GM18520 (cell line): ENCODE data around the gene ORAI2.
"Not testable (repeated sequence)": the region's sequence is repeated elsewhere in the genome, so short reads cannot be mapped to it uniquely, and the experiment has no call there.

Source experiments
- ATAC-seq: cut with Tn5 transposase; IDR thresholded peaks from one replicate; pipeline ENCODE4 v1.9.1; 2021; ENCODE audit not compliant: unreplicated experiment

The ORAI2 gene

DNA sequence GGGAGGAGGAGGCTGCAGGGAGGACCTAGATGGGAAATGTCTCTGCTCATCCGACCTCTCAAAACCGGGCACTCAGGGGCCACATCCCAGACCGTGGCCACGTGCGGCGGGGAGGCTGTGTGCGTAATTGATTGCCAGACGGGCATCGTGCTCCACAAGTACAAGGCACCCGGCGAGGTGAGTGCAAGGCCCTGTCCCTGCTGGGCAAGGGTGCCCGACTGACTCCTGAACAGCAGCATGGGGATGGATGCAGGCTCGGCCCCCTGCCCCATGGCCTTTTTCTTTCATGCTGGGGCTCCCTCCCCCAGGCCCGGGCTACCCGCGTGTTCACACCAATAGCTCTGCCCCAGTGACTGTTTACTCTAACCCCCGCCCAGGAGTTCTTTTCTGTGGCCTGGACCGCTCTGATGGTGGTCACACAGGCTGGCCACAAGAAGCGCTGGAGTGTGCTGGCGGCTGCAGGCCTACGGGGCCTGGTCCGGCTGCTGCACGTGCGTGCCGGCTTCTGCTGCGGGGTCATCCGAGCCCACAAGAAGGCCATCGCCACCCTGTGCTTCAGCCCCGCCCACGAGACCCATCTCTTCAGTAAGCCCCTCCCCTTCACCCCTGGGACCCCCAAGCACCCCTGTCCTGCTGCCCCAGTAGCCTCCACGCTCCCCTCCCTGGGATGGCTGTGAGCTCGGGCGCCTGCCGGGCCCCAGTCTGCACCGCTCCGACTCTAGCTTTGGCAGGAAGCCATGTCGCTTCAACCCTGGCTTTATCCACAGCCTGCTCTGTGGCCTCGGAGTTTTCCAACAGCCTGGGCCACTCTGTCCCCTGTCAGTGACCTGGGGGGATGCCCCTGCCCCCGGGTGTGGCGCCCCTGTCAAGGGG lies 35.3 kb downstream of the ORAI2 start:
- ATAC-seq = no peak

- ATAC-seq = no peak
Observed at GRCh38 chr7:102469351-102469971, 36.1 kb downstream of the ORAI2 start.

- no peak for ATAC-seq
Observed at GRCh38 chr7:102469972-102470825, 36.8 kb downstream of the ORAI2 start.

- no peak for ATAC-seq
Observed at GRCh38 chr7:102471791-102472125, 38.4 kb downstream of the ORAI2 start.

DNA sequence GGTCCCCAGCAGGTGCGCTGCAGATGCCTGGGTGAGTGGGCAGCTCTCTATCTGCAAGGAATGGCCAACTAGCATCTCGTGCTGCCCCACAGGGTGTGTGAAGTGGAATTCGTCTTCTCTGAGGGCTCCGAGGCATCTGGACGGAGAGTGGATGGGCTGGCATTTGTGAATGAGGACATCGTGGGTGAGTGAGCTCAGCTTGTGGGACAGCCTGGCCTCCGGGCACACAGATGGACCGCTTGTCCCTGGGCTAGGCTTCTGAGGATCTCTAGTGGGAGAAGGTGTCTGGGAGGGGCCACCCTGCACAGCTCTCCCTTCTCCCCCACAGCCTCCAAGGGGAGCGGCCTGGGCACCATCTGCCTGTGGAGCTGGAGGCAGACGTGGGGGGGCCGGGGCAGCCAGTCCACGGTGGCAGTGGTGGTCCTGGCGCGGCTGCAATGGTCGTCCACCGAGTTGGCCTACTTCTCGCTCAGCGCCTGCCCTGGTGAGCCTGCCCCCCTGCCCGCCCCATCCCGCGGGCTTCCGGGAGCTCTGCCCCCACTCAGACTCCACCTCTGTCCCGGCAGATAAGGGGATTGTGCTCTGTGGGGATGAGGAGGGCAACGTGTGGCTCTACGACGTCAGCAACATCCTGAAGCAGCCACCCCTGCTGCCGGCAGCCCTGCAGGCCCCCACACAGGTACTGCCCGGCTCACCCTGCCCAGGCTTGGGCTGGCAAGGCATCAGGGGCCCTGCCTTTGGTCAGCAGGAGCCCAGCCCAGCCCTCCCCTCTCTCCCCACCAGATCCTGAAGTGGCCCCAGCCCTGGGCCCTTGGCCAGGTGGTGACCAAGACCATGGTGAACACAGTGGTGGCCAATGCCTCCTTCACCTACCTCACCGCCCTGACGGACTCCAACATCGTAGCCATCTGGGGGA lies 39.0 kb downstream of the ORAI2 start:
- ATAC-seq = no peak

- ATAC-seq = no peak
Observed at GRCh38 chr7:102473271-102473991, 40.1 kb downstream of the ORAI2 start.

GRCh38 chr7:102474116-102474515 lies 40.7 kb downstream of the ORAI2 start:
- not testable (repeated sequence) for ATAC-seq

GRCh38 chr7:102474736-102475435 lies 41.5 kb downstream of the ORAI2 start:
- ATAC-seq = not testable (repeated sequence)

DNA sequence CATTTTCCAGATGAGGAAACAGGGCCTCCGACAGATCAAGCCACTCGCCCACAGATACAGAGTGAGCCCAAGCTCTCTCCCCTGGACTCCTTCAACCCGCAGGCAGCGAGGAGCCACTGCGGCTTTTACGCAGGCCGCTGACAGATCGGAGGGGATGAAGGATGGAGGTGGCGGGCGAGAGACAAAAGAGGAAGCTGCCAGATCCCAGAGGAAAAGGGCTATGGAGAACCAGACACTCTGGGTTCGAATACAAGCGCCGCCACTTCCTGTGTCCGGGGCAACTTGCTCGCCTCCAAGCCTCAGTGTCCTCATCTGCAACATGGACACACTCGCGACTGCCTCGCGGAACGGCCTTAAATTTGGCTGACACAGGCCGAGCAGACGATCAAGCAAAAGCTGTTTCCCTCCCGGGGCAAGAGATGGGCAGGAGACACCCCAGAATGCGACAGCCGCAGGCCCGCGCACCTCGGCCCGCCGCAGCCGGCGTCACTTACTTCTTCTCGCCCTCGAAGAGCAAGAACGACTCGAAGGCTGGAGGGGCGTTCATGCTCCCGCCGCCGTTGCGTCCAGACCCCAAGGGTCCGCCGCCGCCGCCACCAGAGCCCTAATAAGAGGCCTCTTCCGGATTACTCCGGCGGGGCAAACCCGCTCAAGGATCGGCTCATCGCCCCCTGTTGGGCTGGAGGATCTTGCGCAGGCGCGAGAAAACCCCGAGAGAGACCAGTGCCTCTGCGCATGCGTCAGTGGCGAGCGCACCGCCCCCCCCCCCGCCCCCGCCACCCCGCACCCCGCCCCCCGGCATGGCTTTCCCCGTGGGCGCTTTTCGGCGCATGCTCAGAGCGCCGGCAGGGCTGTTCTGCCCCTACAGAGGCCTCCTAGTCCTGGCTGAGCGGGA lies 45.2 kb downstream of the ORAI2 start, which contains the start of gene POLR2J:
POLR2J (minus strand) TSS at position 609 of the 895 bp plus-strand sequence; CDS start at position 547, 62 bp downstream.
- peak; percentile 66 for ATAC-seq

DNA sequence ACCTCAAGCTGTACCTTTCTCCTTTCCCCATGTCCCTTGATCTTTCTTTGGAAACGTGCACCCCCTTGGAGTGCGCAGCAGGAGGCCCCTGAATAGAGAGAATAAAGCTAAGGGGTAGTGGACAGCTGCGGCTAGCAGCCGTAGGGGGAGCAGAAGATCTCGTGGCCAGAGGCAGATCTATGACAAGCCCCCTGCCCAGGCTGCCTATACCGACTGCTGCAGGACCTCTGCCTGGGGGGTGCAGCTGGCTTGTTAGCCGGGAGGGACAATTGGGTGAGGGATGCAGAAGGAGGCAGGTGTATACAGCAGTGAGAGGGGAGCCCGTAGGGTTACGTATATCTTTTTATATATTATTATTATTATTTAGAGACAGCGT lies 45.8 kb downstream of the ORAI2 start:
- ATAC-seq = peak; percentile 19

GRCh38 chr7:102479982-102480637 lies 46.7 kb downstream of the ORAI2 start:
- ATAC-seq = not testable (repeated sequence)

DNA sequence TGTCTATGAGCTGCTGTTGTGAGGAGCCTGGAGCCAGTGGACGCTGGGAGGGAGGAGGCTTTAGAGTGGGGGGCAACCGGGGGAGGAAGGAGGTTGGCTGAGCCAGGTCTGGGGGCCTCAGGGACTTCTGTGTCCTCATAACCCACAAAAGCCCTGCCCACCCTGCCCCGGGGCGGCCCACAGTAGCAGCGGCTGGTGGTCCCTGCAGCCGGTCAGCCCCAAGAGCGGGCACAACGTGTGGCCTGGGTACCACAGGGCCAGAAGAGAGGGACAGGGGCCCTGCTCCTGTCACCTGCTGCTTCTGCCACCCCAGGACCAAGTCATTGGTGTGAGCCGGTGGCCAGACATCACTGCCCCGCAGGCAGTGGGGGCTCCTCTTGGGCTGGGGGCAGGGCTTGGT lies 48.6 kb downstream of the ORAI2 start:
- not testable (repeated sequence) for ATAC-seq

DNA sequence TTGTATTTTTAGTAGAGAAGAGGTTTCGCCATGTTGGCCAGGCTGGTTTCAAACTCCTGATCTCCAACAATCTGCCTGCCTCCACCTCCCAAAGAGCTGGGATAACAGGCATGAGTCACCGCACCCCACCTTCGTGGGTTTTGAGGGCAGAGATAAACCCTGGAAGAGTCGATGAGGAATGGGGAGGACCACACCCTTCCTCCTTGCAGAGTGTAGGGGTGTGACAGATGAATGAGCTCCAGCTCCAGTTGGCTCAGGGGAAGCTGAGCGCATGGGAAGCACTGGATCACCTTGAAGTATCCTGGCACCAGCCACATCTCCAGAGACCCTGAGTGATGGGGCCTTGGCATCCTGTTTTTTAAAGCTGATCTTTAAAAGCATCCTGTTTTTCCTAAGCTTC lies 50.9 kb downstream of the ORAI2 start:
- not testable (repeated sequence) for ATAC-seq

DNA sequence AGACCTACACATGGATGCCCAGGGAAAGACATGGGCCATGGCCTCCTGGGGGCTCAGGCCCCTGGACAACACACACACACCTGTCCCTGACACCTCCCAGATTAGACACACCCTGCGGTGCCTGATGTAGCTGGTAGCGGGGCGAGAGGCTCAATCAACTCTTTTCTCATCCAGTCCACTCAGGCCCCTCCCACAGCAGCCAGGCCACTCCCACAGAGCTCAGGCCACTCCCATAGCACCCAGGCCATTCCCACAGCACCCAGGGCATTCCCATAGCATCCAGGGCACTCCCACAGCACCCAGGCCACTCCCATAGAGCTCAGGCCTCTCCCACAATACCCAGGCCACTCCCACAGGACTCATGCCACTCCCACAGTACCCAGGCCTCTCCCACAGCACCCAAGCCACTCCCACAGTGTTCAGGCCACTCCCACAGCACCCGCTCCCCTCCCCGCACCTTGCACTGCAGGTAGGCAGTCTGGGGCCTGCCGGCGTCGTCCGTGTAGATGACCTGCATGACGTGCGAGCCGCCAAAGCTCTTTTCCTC lies 57.2 kb downstream of the ORAI2 start:
- ATAC-seq = not testable (repeated sequence)

GRCh38 chr7:102493220-102493935 lies 60.0 kb downstream of the ORAI2 start:
- ATAC-seq = not testable (repeated sequence)

DNA sequence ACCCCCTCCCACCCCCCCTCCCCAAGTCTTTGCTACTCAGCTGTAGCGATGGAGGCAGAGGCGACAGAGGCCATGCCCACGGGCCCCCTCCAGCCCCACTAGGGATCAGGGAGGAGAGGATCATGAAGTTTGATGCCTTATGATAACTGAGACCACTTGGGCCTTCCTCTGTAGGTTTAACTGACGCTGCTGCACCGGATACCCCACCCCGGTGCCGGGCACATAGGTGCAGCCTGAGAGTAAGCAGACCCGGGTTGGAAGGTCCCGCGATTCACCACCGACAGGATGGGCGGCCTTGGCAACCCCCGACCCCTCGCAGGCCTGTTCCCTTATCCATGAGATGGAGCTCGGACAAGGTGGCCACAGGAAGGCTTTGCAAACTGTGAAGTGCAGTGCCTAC lies 60.7 kb downstream of the ORAI2 start:
- not testable (repeated sequence) for ATAC-seq
